GM12878 (cell line): ENCODE data around the gene ESPL1.

ENCODE experiments used
- ATF2 ChIP-seq: IDR thresholded peaks from 2 replicates; pipeline ENCODE4 v1.6.1; 2012; ENCODE audit warnings: low read length, inconsistent platforms
- JUNB ChIP-seq: IDR thresholded peaks from 2 replicates; pipeline ENCODE4 v1.6.1; 2016; ENCODE audit warnings: antibody characterized with exemption, mild to moderate bottlenecking
- POLR2A ChIP-seq: IDR thresholded peaks from 2 replicates; pipeline ENCODE4 v1.6.1; 2011; ENCODE audit warnings: low read depth, mild to moderate bottlenecking, low read length
- SP1 ChIP-seq: IDR thresholded peaks from one replicate; pipeline ENCODE4 v1.6.1; 2011; ENCODE audit warnings: low read depth, low read length
- TF ChIP-seq, protein P1 (sequence below), 3 experiments: IDR thresholded peaks in 2 of 3; conservative IDR thresholded peaks in 1 of 3; 2 replicates each; pipeline ENCODE4 v1.5.1; 2011; ENCODE audit warnings: low read depth in 3 of 3, low read length in 3 of 3, mild to moderate bottlenecking in 3 of 3, control low read depth in 2 of 3, moderate library complexity in 2 of 3, inconsistent platforms in 1 of 3, mixed read lengths in 1 of 3; ENCODE audit not compliant: control insufficient read depth in 2 of 3, insufficient read depth in 1 of 3; ENCODE audit errors: extremely low read depth in 1 of 3
- TF ChIP-seq, protein P2 (sequence below): fragments of 450-650 bp; IDR thresholded peaks from 2 replicates; pipeline ENCODE4 v1.6.1; 2016; ENCODE audit warnings: mild to moderate bottlenecking, moderate library complexity, borderline replicate concordance

DNA sequence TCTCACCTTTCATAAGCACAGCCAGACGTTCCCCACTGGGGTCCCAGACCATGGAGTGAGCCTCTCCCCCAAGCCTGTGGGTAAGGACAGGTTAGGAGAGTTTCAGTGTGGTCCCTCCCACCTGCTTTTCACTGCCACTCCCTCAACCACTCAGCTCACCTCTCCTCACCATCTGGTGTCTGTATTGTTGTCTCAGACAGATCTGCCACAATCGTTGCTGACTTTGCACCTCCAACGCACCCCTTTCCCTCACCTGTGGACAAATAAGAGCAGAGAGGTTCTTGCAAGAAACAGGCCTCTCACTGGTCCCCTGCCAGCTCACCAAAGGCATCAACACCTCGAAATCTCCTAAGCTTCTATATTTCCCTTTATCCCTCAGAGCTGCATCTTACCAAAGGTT is 40.2 kb downstream of the ESPL1 start:
- TF ChIP-seq, protein P1, sequence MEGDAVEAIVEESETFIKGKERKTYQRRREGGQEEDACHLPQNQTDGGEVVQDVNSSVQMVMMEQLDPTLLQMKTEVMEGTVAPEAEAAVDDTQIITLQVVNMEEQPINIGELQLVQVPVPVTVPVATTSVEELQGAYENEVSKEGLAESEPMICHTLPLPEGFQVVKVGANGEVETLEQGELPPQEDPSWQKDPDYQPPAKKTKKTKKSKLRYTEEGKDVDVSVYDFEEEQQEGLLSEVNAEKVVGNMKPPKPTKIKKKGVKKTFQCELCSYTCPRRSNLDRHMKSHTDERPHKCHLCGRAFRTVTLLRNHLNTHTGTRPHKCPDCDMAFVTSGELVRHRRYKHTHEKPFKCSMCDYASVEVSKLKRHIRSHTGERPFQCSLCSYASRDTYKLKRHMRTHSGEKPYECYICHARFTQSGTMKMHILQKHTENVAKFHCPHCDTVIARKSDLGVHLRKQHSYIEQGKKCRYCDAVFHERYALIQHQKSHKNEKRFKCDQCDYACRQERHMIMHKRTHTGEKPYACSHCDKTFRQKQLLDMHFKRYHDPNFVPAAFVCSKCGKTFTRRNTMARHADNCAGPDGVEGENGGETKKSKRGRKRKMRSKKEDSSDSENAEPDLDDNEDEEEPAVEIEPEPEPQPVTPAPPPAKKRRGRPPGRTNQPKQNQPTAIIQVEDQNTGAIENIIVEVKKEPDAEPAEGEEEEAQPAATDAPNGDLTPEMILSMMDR (IDR thresholded peaks at IDR 0.05 in 2 of 3, conservative IDR thresholded peaks at IDR 0.05 in 1 of 3; ENCODE audit: control insufficient read depth in 2 of 3, extremely low read depth in 1 of 3, insufficient read depth in 1 of 3, low read depth in 3 of 3, low read length in 3 of 3): no peak
- TF ChIP-seq SP1 (no peak), ATF2 (no peak), JUNB (no peak), POLR2A (no peak)
- TF ChIP-seq, protein P2, sequence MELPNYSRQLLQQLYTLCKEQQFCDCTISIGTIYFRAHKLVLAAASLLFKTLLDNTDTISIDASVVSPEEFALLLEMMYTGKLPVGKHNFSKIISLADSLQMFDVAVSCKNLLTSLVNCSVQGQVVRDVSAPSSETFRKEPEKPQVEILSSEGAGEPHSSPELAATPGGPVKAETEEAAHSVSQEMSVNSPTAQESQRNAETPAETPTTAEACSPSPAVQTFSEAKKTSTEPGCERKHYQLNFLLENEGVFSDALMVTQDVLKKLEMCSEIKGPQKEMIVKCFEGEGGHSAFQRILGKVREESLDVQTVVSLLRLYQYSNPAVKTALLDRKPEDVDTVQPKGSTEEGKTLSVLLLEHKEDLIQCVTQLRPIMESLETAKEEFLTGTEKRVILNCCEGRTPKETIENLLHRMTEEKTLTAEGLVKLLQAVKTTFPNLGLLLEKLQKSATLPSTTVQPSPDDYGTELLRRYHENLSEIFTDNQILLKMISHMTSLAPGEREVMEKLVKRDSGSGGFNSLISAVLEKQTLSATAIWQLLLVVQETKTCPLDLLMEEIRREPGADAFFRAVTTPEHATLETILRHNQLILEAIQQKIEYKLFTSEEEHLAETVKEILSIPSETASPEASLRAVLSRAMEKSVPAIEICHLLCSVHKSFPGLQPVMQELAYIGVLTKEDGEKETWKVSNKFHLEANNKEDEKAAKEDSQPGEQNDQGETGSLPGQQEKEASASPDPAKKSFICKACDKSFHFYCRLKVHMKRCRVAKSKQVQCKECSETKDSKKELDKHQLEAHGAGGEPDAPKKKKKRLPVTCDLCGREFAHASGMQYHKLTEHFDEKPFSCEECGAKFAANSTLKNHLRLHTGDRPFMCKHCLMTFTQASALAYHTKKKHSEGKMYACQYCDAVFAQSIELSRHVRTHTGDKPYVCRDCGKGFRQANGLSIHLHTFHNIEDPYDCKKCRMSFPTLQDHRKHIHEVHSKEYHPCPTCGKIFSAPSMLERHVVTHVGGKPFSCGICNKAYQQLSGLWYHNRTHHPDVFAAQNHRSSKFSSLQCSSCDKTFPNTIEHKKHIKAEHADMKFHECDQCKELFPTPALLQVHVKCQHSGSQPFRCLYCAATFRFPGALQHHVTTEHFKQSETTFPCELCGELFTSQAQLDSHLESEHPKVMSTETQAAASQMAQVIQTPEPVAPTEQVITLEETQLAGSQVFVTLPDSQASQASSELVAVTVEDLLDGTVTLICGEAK: no peak
